Small intestine (tissue), 7 donors: ENCODE measurements around the gene CPA3. TPM values are rescaled to one million over a fixed set of nuclear protein-coding genes. Genes with fewer than 3 reads are reported as not detected.

ENCODE experiments used
- DNase-seq, 2 donors: peaks; one replicate each; pipeline versions ENCODE4 v3.0.0 to v3.0.0-alpha.2; 2013
- FAIRE-seq: peaks from 2 replicates; lab custom pipeline; 2012; peaks lifted over from hg19 to GRCh38; lab: Jason Lieb, UNC
- H3K27ac ChIP-seq, 3 donors: one replicate each; pipeline ENCODE4 v1.5.1; 2013; ENCODE audit warnings: low read length in 2 of 3, mild to moderate bottlenecking in 2 of 3, control low read depth in 1 of 3, inconsistent platforms in 1 of 3, low read depth in 1 of 3, moderate library complexity in 1 of 3
- H3K27me3 ChIP-seq, 3 donors: one replicate each; pipeline ENCODE4 v1.6.1; 2013; ENCODE audit warnings: low read length in 3 of 3, inconsistent platforms in 1 of 3; ENCODE audit not compliant: control insufficient read depth in 3 of 3, insufficient read depth in 3 of 3
- H3K36me3 ChIP-seq, 3 donors: one replicate each; pipeline ENCODE4 v1.6.1; 2013; ENCODE audit warnings: low read length in 3 of 3, inconsistent platforms in 1 of 3, low read depth in 1 of 3, mild to moderate bottlenecking in 1 of 3, moderate library complexity in 1 of 3; ENCODE audit not compliant: control insufficient read depth in 3 of 3, insufficient read depth in 2 of 3
- H3K4me1 ChIP-seq, 3 donors: one replicate each; pipeline ENCODE4 v1.6.1; 2013; ENCODE audit warnings: low read length in 2 of 3, inconsistent platforms in 1 of 3, low read depth in 1 of 3, mild to moderate bottlenecking in 1 of 3, moderate library complexity in 1 of 3; ENCODE audit not compliant: control insufficient read depth in 3 of 3, insufficient read depth in 2 of 3
- H3K4me3 ChIP-seq, 3 donors: one replicate each; pipeline ENCODE4 v1.5.1; 2013; ENCODE audit warnings: low read length in 3 of 3, control low read depth in 1 of 3, inconsistent platforms in 1 of 3, low read depth in 1 of 3, mild to moderate bottlenecking in 1 of 3, moderate library complexity in 1 of 3
- H3K9me3 ChIP-seq, 2 donors: one replicate each; pipeline ENCODE4 v1.6.1; 2013; ENCODE audit warnings: low read depth in 1 of 2, low read length in 1 of 2; ENCODE audit not compliant: control insufficient read depth in 2 of 2, insufficient read depth in 1 of 2
- WGBS, 3 donors: extraction: QIAGEN DNeasy Blood & Tissue Kit; methylation state at CpG; one replicate each; pipeline ENCODE4 v1.1.7; 2013; 5-methylcytosine and 5-hydroxymethylcytosine counted together
- polyA plus RNA-seq, 4 donors: library from polyadenylated mRNA; stranded (reverse) in 3 of 4; unstranded in 1 of 4; fragments of 200-250 nt in 3 of 4; fragments of 120-200 nt in 1 of 4; gene quantifications; one replicate each; pipeline versions ENCODE4 v1.2.1 to v1.2.3, GENCODE V29; 2013
- donor health status: healthy with polysubstance abuse.
- donor health status: control.
- donor health status: control.
- donor health status: Bipolar disorder and iron deficiency.
- donor health status: healthy.

Gene CPA3
- polyA plus RNA-seq, 4 donors, result 0.56 to 8.5 (median 3.0) TPM

GRCh38 chr3:148937467-148938255, 72.6 kb downstream of the CPA3 start:
- DNase-seq (no peak), FAIRE-seq (no peak)
- no peaks in the 10 kb centered on the region for H3K4me1 ChIP-seq
- WGBS, 3 donors, result 78 to 82% (median 81%) methylated on average over 10 of the region's 10 CpGs
- no peaks in the 10 kb centered on the region for H3K9me3 ChIP-seq
- H3K4me3 ChIP-seq, result no peak overlapping the region
- no peaks in the 10 kb centered on the region for H3K36me3 ChIP-seq
- H3K27me3 ChIP-seq, result peaks cover 0 to 5% (median 0%) of the 10 kb centered on the region in 3 donors
- H3K27ac ChIP-seq, result no peak overlapping the region

GRCh38 chr3:148938306-148938705, 73.2 kb downstream of the CPA3 start:
- Histone ChIP-seq H3K9me3 (no peaks in the 10 kb centered on the region), H3K27ac (no peak overlapping the region), H3K36me3 (no peaks in the 10 kb centered on the region), H3K27me3 (peaks cover 0 to 5% (median 0%) of the 10 kb centered on the region in 3 donors), H3K4me3 (no peak overlapping the region), H3K4me1 (no peaks in the 10 kb centered on the region)
- DNase-seq (no peak), FAIRE-seq (no peak)
- 69 to 82% (median 73%) methylated on average over 2 of the region's 2 CpGs for WGBS, 3 donors

DNA sequence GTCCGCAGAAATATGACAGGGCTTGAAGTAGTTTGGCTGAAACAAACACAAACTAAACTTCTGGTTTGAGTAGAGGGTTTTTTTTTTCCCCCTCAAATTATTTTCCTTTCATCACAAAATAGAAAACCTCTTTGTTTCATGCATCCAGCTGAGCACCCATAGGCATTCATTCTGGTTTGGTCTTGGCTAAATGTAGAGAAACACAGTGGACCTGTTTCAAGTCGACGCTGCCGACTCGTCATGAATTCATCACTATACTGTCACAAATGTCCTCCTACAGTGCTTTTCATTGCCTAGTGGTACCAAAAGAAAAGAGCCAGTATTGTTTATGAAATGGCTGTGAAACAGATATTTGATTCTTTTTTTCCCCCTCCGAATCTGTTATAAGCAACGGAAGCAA, 73.8 kb downstream of the CPA3 start:
- DNase-seq (no peak), FAIRE-seq (no peak)
- no peaks in the 10 kb centered on the region for H3K9me3 ChIP-seq
- H3K27me3 ChIP-seq, result peaks cover 0 to 5% (median 0%) of the 10 kb centered on the region in 3 donors
- no peaks in the 10 kb centered on the region for H3K4me1 ChIP-seq
- H3K27ac ChIP-seq, result no peak overlapping the region
- H3K36me3 ChIP-seq, result no peaks in the 10 kb centered on the region
- no peak overlapping the region for H3K4me3 ChIP-seq
- WGBS, 3 donors, result 84 to 91% (median 90%) methylated on average over 7 of the region's 7 CpGs

DNA sequence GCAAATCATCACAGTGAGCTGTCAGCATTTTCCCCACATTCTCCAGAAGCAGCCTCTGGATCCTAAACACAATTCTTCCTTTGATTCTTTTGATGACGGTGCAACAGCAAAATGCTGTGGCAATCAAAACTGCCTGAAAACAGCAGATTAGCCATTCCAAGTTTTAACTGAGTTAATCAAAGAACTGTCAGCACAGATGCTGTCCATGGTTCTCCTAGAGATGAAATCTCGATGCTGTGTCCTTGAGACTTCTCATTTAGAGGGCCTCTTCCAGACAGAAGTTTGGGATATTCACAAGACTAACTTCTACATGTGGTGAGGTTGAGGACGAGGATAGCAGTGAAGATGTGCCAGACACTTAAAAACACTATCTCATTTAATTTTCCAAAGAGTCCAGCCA, 75.9 kb downstream of the CPA3 start:
- no peak for FAIRE-seq
- Histone ChIP-seq H3K4me1 (no peaks in the 10 kb centered on the region), H3K9me3 (no peaks in the 10 kb centered on the region), H3K27me3 (peaks cover 0 to 5% (median 0%) of the 10 kb centered on the region in 3 donors), H3K27ac (no peak overlapping the region), H3K4me3 (no peak overlapping the region), H3K36me3 (no peaks in the 10 kb centered on the region)
- WGBS, 3 donors, result 65 to 70% (median 66%) methylated on average over 3 of the region's 3 CpGs
- DNase-seq, result no peak

DNA sequence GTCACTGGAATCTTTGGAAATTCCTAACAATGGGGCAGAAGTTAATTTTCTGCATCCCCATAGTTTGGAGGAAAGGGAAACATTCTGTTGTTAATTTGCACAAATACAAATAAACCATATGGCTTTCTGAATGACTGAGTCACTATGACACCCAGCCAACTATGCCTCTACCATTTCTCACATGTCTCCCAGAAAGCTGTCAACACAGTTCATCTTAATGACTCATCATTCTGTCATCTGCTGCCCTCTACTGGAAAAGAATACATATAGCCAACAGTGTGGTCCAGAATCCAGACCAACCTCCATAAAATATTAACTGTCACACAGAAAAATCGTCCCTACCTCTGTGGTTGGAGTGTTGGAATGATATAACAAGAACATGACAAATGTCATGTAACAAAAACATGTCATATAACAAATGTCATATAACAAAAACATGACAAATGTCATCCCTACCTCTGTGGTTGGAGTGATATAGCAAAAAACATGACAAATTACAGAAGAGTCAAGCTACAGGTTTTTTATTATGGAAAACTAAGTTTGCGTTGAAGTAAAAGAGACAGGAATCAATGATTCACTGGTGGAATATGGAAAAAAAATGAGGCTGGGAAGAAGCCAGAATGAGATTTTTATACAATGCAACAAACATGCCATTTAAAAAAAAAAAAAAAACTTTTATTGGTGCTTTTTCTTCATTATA, 78.6 kb downstream of the CPA3 start:
- no peaks in the 10 kb centered on the region for H3K36me3 ChIP-seq
- H3K4me3 ChIP-seq, result no peak overlapping the region
- H3K27ac ChIP-seq, result no peak overlapping the region
- peaks cover 0 to 2% (median 0%) of the 10 kb centered on the region in 3 donors for H3K4me1 ChIP-seq
- DNase-seq (peak; percentile 74 to 75), FAIRE-seq (no peak)
- H3K27me3 ChIP-seq, result no peaks in the 10 kb centered on the region
- H3K9me3 ChIP-seq, result no peaks in the 10 kb centered on the region
- 34 to 39% (median 36%) methylated on average over 2 of the region's 2 CpGs for WGBS, 3 donors

DNA sequence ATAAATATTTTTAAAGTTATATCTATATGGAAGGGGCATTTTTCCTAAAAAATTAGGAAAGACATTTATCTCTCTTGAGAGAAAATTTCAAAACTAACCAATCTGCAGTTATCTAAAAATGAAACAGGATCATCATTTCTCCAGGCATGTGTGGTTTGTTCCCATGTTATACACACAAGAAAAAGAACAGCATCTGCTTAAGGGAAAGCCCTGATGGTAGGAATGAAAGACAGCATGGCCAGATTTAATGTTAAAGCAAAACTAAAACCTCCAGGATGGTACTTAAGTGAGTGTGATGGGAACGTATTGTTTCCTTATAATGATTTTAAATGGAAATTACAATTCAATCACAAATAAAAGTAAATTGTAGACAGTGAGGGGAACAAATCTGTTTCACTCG, 80.0 kb downstream of the CPA3 start:
- no peaks in the 10 kb centered on the region for H3K27me3 ChIP-seq
- no peaks in the 10 kb centered on the region for H3K36me3 ChIP-seq
- H3K4me1 ChIP-seq, result peaks cover 0 to 2% (median 0%) of the 10 kb centered on the region in 3 donors
- FAIRE-seq (no peak), DNase-seq (no peak)
- H3K9me3 ChIP-seq, result no peaks in the 10 kb centered on the region
- H3K27ac ChIP-seq, result no peak overlapping the region
- H3K4me3 ChIP-seq, result no peak overlapping the region
- WGBS, 3 donors, result 82 to 87% (median 85%) methylated on average over 2 of the region's 2 CpGs

Other genes with a start within 250 kb of the CPA3 start
- 1 to 10 TPM in 3 of 4 donors, not detected in 1; 1.1 to 2.3 (median 1.2) TPM for gene AGTR1, start 167.4 kb upstream of the CPA3 start, polyA plus RNA-seq
- gene CPB1, start 37.5 kb upstream of the CPA3 start, polyA plus RNA-seq, result 1 to 10 TPM in 2 of 4 donors, under 1 TPM in 2; 0.07 to 7.6 (median 3.8) TPM
- gene GYG1, start 126.2 kb downstream of the CPA3 start, polyA plus RNA-seq, result 10 to 100 TPM; 11.9 to 30.4 (median 25.8) TPM
- 10 to 100 TPM in 1 of 4 donors, 1 to 10 TPM in 3; 1.1 to 19.1 (median 4.3) TPM for gene HLTF, start 221.2 kb downstream of the CPA3 start, polyA plus RNA-seq